HCT116 (cell line): ENCODE results near the gene SLC43A3. TPM values are rescaled to one million over a fixed set of nuclear protein-coding genes. Genes with fewer than 3 reads are reported as not detected.

Source experiments
- ATAC-seq: fragments of 200-7000 bp; cut with Tn5 transposase; 2 replicates; pipeline ENCODE4 v1.9.1; 2020; ENCODE audit warnings: mild to moderate bottlenecking, moderate library complexity
- BruUV-seq: library from RNA; stranded (reverse); fragments of 400-500 nt; replicated peaks from 2 replicates; lab custom pipeline; 2021; lab: Mats Ljungman, UMichigan
- CTCF ChIA-PET: fragments of 300-600 bp; sonication (Branson Sonifier 250); formaldehyde crosslinking; loops from one replicate; lab custom pipeline; 2021; ENCODE audit warnings: antibody characterized with exemption; lab: Charles Lee
- POLR2A ChIA-PET: fragments of 300-600, 350-600 bp; sonication (Branson Sonifier 250); formaldehyde crosslinking; loops from one replicate; lab custom pipeline; 2021; ENCODE audit warnings: antibody characterized with exemption; lab: Charles Lee
- RAD21 ChIA-PET, 2 experiments: fragments of 300-600 bp; sonication (Branson Sonifier 250); formaldehyde crosslinking; loops; one replicate each; lab custom pipeline; 2023; ENCODE audit warnings: low total read pairs in 2 of 2; ENCODE audit not compliant: uncharacterized antibody in 2 of 2, unreplicated experiment in 2 of 2, low non-redundant PET in 1 of 2; lab: Charles Lee
- DNase-seq: peaks from one replicate; pipeline ENCODE4 v3.0.0-alpha.2; 2010; ENCODE audit warnings: low read depth, low spot score
- H2AFZ ChIP-seq: fragments of 200-600 bp; shearing (Covaris generic), sonication (generic); 2 replicates; pipeline ENCODE4 v1.6.1; 2017; ENCODE audit warnings: low read depth, mixed run types, mixed read lengths, antibody characterized with exemption, low read length; ENCODE audit not compliant: poor library complexity, severe bottlenecking
- H3K27ac ChIP-seq: 2 replicates; pipeline ENCODE4 v1.5.1; 2012; ENCODE audit warnings: low read depth, low read length
- H3K27me3 ChIP-seq: fragments of 200-600 bp; sonication (generic); 2 replicates; pipeline ENCODE4 v1.6.1; 2016; ENCODE audit warnings: mixed run types, low read length, mixed read lengths; ENCODE audit not compliant: insufficient read depth
- H3K36me3 ChIP-seq, 2 experiments: fragments of 200-500 bp in 1 of 2; fragments of 200-600 bp in 1 of 2; sonication (Bioruptor generic) in 1 of 2; sonication (generic) in 1 of 2; 2 replicates each; pipeline versions ENCODE4 v1.5.1 to v1.6.1; 2014 to 2016; ENCODE audit warnings: low read length in 2 of 2, inconsistent platforms in 1 of 2, mixed read lengths in 1 of 2, mixed run types in 1 of 2; ENCODE audit not compliant: insufficient read depth in 2 of 2, control insufficient read depth in 1 of 2
- H3K4me1 ChIP-seq, 2 experiments: fragments of 200-600 bp in 1 of 2; sonication (generic) in 1 of 2; 2 replicates each; pipeline versions ENCODE4 v1.5.1 to v1.6.1; 2012 to 2017; ENCODE audit warnings: low read length in 2 of 2, inconsistent platforms in 1 of 2, mild to moderate bottlenecking in 1 of 2, mixed read lengths in 1 of 2, mixed run types in 1 of 2, moderate library complexity in 1 of 2; ENCODE audit not compliant: insufficient read depth in 2 of 2, control insufficient read depth in 1 of 2
- H3K4me2 ChIP-seq: fragments of 200-600 bp; sonication (generic); 2 replicates; pipeline ENCODE4 v1.6.1; 2017; ENCODE audit warnings: mixed run types, low read length, mixed read lengths
- H3K4me3 ChIP-seq, 2 experiments: fragments of 200-600 bp in 1 of 2; sonication (generic) in 1 of 2; replicated peaks in 1 of 2; 2 replicates each; pipeline ENCODE4 v1.5.1; 2011 to 2016; ENCODE audit warnings: low read length in 2 of 2, control low read depth in 1 of 2, low read depth in 1 of 2, mild to moderate bottlenecking in 1 of 2, mixed read lengths in 1 of 2, mixed run types in 1 of 2
- H3K79me2 ChIP-seq: fragments of 200-600 bp; sonication (generic); 2 replicates; pipeline ENCODE4 v1.6.1; 2017; ENCODE audit warnings: mild to moderate bottlenecking, mixed run types, low read length, moderate library complexity, mixed read lengths; ENCODE audit not compliant: insufficient read depth
- H3K9ac ChIP-seq: fragments of 200-600 bp; sonication (generic); 2 replicates; pipeline ENCODE4 v1.6.1; 2016; ENCODE audit warnings: low read length, mixed read lengths
- H3K9me2 ChIP-seq: fragments of 200-600 bp; sonication (generic), shearing (Covaris generic); 2 replicates; pipeline ENCODE4 v1.6.1; 2017; ENCODE audit warnings: mixed run types, mild to moderate bottlenecking, moderate library complexity; ENCODE audit not compliant: insufficient read depth
- H3K9me3 ChIP-seq, 2 experiments: fragments of 200-500 bp in 1 of 2; fragments of 200-600 bp in 1 of 2; sonication (Bioruptor generic) in 1 of 2; sonication (generic) in 1 of 2; 2 replicates each; pipeline ENCODE4 v1.6.1; 2014 to 2017; ENCODE audit warnings: low read length in 2 of 2, mixed read lengths in 2 of 2, inconsistent platforms in 1 of 2, low read depth in 1 of 2, mild to moderate bottlenecking in 1 of 2, mixed run types in 1 of 2, moderate library complexity in 1 of 2; ENCODE audit not compliant: control insufficient read depth in 1 of 2, insufficient read depth in 1 of 2
- H4K20me1 ChIP-seq: fragments of 200-600 bp; sonication (generic), shearing (Covaris generic); 2 replicates; pipeline ENCODE4 v1.6.1; 2017; ENCODE audit warnings: mixed run types, mild to moderate bottlenecking, moderate library complexity; ENCODE audit not compliant: insufficient read depth
- ATF3 ChIP-seq: IDR thresholded peaks from 2 replicates; pipeline ENCODE4 v1.6.1; 2012
- CBX3 ChIP-seq: IDR thresholded peaks from 2 replicates; pipeline ENCODE4 v1.6.1; 2012; ENCODE audit warnings: low read depth
- ELF1 ChIP-seq: IDR thresholded peaks from 2 replicates; pipeline ENCODE4 v1.6.1; 2012; ENCODE audit warnings: low read depth, borderline replicate concordance
- EZH2phosphoT487 ChIP-seq: fragments of 200-600 bp; IDR thresholded peaks from 2 replicates; pipeline ENCODE4 v1.6.1; 2018; ENCODE audit warnings: antibody characterized with exemption, borderline replicate concordance
- FOSL1 ChIP-seq: IDR thresholded peaks from 2 replicates; pipeline ENCODE4 v1.6.1; 2012; ENCODE audit warnings: low read depth
- MAX ChIP-seq: IDR thresholded peaks from 2 replicates; pipeline ENCODE4 v1.6.1; 2012
- POLR2A ChIP-seq: IDR thresholded peaks from 2 replicates; pipeline ENCODE4 v1.7.0; 2011; ENCODE audit warnings: borderline replicate concordance; ENCODE audit not compliant: insufficient read depth, insufficient read length; ENCODE audit errors: extremely low read depth
- SP1 ChIP-seq: IDR thresholded peaks from 2 replicates; pipeline ENCODE4 v1.6.1; 2012; ENCODE audit warnings: low read depth
- SRF ChIP-seq: IDR thresholded peaks from 2 replicates; pipeline ENCODE4 v1.6.1; 2012; ENCODE audit warnings: low read depth
- TCF7L2 ChIP-seq: IDR thresholded peaks from 2 replicates; pipeline ENCODE4 v1.7.0; 2011; ENCODE audit warnings: borderline replicate concordance, inconsistent platforms; ENCODE audit not compliant: insufficient read depth, insufficient read length; ENCODE audit errors: extremely low read depth
- YY1 ChIP-seq: IDR thresholded peaks from 2 replicates; pipeline ENCODE4 v1.6.1; 2011; ENCODE audit warnings: low read length, low read depth, moderate library complexity, mild to moderate bottlenecking; ENCODE audit not compliant: insufficient replicate concordance; ENCODE audit errors: extremely low read depth
- ZBTB33 ChIP-seq: IDR thresholded peaks from 2 replicates; pipeline ENCODE4 v1.6.1; 2011; ENCODE audit warnings: mild to moderate bottlenecking, low read length, moderate library complexity; ENCODE audit not compliant: insufficient replicate concordance; ENCODE audit errors: extremely low read depth
- ZFX ChIP-seq: fragments of 450-650 bp; IDR thresholded peaks from 2 replicates; pipeline ENCODE4 v1.6.1; 2017
- ZNF274 ChIP-seq: fragments of 200-500 bp; sonication (Bioruptor generic); IDR thresholded peaks from 2 replicates; pipeline ENCODE4 v1.6.1; 2014; ENCODE audit warnings: mild to moderate bottlenecking, low read depth, low read length, inconsistent platforms
- intact Hi-C: fragments of 100-400 bp; cut with micrococcal nuclease; formaldehyde crosslinking; loops from 2 replicates; pipeline ENCODE4 v1.10.0; 2022
- total RNA-seq: library from RNA; stranded (reverse); gene quantifications from one replicate; pipeline ENCODE4 v1.2.1, GENCODE V29; 2021; ENCODE audit not compliant: unreplicated experiment

SLC43A3 gene
- total RNA-seq, 1 experiment from 2014 or later, result 36.9 TPM

- Histone ChIP-seq H3K9ac (no peak overlapping the region), H3K27me3 (peaks cover 9% of the 10 kb centered on the region; the same call in 1 of the 2 replicates), H3K4me3 (no peak overlapping the region), H3K79me2 (no peaks in the 10 kb centered on the region), H4K20me1 (no peaks in the 10 kb centered on the region), H3K4me2 (no peak overlapping the region), H3K36me3 (no peaks in the 10 kb centered on the region), H3K9me2 (no peaks in the 10 kb centered on the region), H3K27ac (no peak overlapping the region), H2AFZ (no peak overlapping the region), H3K9me3 (no peaks in the 10 kb centered on the region), H3K4me1 (peaks cover 0 to 4% of the 10 kb centered on the region in 2 experiments; a peak in 1 of 4 replicates)
- no peak for DNase-seq
- ChIA-PET POLR2A (no interaction called here), CTCF (no interaction called here), RAD21 (no interaction called here)
- no peak for TF ChIP-seq EZH2phosphoT487
- TF ChIP-seq ZNF274, result no peak
- TF ChIP-seq CBX3, result no peak
- no peak for TF ChIP-seq TCF7L2
- TF ChIP-seq POLR2A, result no peak
- no peak for TF ChIP-seq ZFX
- no peak for TF ChIP-seq ATF3
- no peak for TF ChIP-seq SP1
- TF ChIP-seq ZBTB33, result no peak
- TF ChIP-seq MAX, result no peak
- TF ChIP-seq ELF1, result no peak
- TF ChIP-seq YY1, result no peak
- TF ChIP-seq SRF, result no peak
- TF ChIP-seq FOSL1, result no peak
- no TSS peak for BruUV-seq
- ATAC-seq, result no peak
- intact Hi-C loops, result no loop called here
Measured at GRCh38 chr11:57396744-57397143, 30.2 kb downstream of the SLC43A3 start.
